Right lobe of liver (tissue), 4 donors: Measurements from ENCODE around the gene MON2.

Source experiments
- CTCF ChIP-seq, 4 donors: fragments of 200-600 bp in 3 of 4; fragments of 450-650 bp in 1 of 4; IDR thresholded peaks; one replicate each; pipeline versions ENCODE4 v1.5.1 to v1.8.0; 2016 to 2022; ENCODE audit warnings: antibody characterized with exemption in 4 of 4, mild to moderate bottlenecking in 2 of 4
- POLR2A ChIP-seq: fragments of 450-650 bp; IDR thresholded peaks from one replicate; pipeline ENCODE4 v1.6.1; 2017; ENCODE audit warnings: antibody characterized with exemption, mild to moderate bottlenecking
- donor health status: DM: no; HTN: no; CAD: no.
- donor health status: DM: no; HTN: no; CAD: no.
- donor health status: DM: no; HTN: yes; CAD: no.

GRCh38 chr12:62640910-62641448 lies 174.4 kb downstream of the MON2 start:
- TF ChIP-seq POLR2A, result no peak
- no peak for TF ChIP-seq CTCF (IDR thresholded peaks at IDR 0.05)
